Kidney epithelial cell (primary cell): Measurements from ENCODE around the gene MCM5. TPM values are rescaled to one million over a fixed set of nuclear protein-coding genes. Genes with fewer than 3 reads are reported as not detected.
"Not testable (repeated sequence)": the region's sequence is repeated elsewhere in the genome, so short reads cannot be mapped to it uniquely, and the experiment has no call there.

Experiments
- DNase-seq: peaks from one replicate; pipeline ENCODE4 v3.0.0-alpha.2; 2010; ENCODE audit warnings: low read depth
- H3K27me3 ChIP-seq: 2 replicates; pipeline ENCODE4 v1.6.0; 2011; ENCODE audit warnings: low read length; ENCODE audit not compliant: control insufficient read depth, insufficient read depth
- H3K36me3 ChIP-seq: 2 replicates; pipeline ENCODE4 v1.5.1; 2011; ENCODE audit warnings: low read length; ENCODE audit not compliant: control insufficient read depth, insufficient read depth
- H3K4me3 ChIP-seq: 2 replicates; pipeline ENCODE4 v1.5.1; 2011; ENCODE audit warnings: low read depth, mild to moderate bottlenecking, control low read depth, low read length
- CTCF ChIP-seq: IDR thresholded peaks from 2 replicates; pipeline ENCODE4 v1.5.1; 2011; ENCODE audit warnings: mild to moderate bottlenecking, moderate library complexity, low read length, control low read depth, inconsistent platforms; ENCODE audit not compliant: insufficient read depth, poor library complexity, severe bottlenecking
- total RNA-seq: library from RNA; depleted of rRNA; stranded (reverse); fragments of >200 nt; gene quantifications from 2 replicates; pipeline ENCODE4 v1.2.3, GENCODE V29; 2015

Gene MCM5
- total RNA-seq, 1 donor from 2014 or later, result 34.6 TPM

GRCh38 chr22:35357883-35358621, 41.9 kb upstream of the MCM5 start:
- DNase-seq, result peak; percentile 86
- no peaks in the 10 kb centered on the region for H3K27me3 ChIP-seq
- TF ChIP-seq CTCF, result no peak
- H3K36me3 ChIP-seq, result no peaks in the 10 kb centered on the region
- H3K4me3 ChIP-seq, result no peak overlapping the region

GRCh38 chr22:35359380-35360065, 40.4 kb upstream of the MCM5 start:
- Histone ChIP-seq H3K27me3 (no peaks in the 10 kb centered on the region), H3K4me3 (no peak overlapping the region), H3K36me3 (no peaks in the 10 kb centered on the region)
- no peak for DNase-seq
- TF ChIP-seq CTCF, result no peak

GRCh38 chr22:35361001-35361558, 38.9 kb upstream of the MCM5 start:
- TF ChIP-seq CTCF, result no peak
- Histone ChIP-seq H3K4me3 (no peak overlapping the region), H3K36me3 (no peaks in the 10 kb centered on the region), H3K27me3 (no peaks in the 10 kb centered on the region)
- DNase-seq, result no peak

- Histone ChIP-seq H3K27me3 (no peaks in the 10 kb centered on the region), H3K36me3 (no peaks in the 10 kb centered on the region), H3K4me3 (no peak overlapping the region)
- DNase-seq, result no peak
- TF ChIP-seq CTCF, result no peak
These were observed 36.3 kb upstream of the MCM5 start for GRCh38 chr22:35363566-35364086.

GRCh38 chr22:35364230-35364629, 35.7 kb upstream of the MCM5 start:
- peak; percentile 49 for DNase-seq
- H3K27me3 ChIP-seq, H3K4me3 ChIP-seq, H3K36me3 ChIP-seq: not testable (repeated sequence)

- no peak for TF ChIP-seq CTCF
- no peak for DNase-seq
These were observed 32.5 kb upstream of the MCM5 start for GRCh38 chr22:35367331-35367886.

More at GRCh38 chr22:35367331-35367886, 32.5 kb upstream of the MCM5 start:
- no peaks in the 10 kb centered on the region for H3K27me3 ChIP-seq
- no peaks in the 10 kb centered on the region for H3K36me3 ChIP-seq
- H3K4me3 ChIP-seq, result no peak overlapping the region
